ENCODE results near the gene HEPHL1.

DNA sequence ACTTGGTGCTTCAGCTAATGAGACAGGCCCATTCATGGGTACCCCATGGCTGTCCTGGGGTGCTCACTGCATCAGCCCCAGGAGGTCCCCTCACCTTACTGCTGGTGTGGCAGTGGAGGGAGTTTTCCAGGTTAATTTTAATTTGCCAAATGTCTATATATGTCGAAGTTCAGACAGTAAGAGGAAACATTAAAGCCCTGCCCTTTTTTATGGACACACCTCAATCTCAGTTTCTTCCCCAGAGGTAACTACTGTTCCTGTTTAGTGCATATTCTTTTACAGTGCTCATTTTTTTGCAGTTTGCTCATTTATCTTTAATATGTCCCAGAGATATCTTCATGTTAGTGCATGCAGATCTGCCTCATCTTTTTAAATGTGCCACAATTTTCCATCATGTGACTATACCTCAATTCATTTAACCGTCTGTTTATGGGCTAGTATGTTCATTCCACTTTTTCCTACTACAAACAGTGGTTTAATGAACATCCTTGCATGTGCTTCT lies 119.1 kb downstream of the HEPHL1 start:
- TF ChIP-seq, protein P1, sequence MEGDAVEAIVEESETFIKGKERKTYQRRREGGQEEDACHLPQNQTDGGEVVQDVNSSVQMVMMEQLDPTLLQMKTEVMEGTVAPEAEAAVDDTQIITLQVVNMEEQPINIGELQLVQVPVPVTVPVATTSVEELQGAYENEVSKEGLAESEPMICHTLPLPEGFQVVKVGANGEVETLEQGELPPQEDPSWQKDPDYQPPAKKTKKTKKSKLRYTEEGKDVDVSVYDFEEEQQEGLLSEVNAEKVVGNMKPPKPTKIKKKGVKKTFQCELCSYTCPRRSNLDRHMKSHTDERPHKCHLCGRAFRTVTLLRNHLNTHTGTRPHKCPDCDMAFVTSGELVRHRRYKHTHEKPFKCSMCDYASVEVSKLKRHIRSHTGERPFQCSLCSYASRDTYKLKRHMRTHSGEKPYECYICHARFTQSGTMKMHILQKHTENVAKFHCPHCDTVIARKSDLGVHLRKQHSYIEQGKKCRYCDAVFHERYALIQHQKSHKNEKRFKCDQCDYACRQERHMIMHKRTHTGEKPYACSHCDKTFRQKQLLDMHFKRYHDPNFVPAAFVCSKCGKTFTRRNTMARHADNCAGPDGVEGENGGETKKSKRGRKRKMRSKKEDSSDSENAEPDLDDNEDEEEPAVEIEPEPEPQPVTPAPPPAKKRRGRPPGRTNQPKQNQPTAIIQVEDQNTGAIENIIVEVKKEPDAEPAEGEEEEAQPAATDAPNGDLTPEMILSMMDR (IDR thresholded peaks at IDR 0.05) = no peak
- no peak for TF ChIP-seq POLR2A (IDR thresholded peaks at IDR 0.05)
- no peak for TF ChIP-seq POLR2AphosphoS5 (IDR thresholded peaks at IDR 0.05)

All from breast epithelium (tissue), 3 donors.